HFF-Myc (cell line): ENCODE results near the gene POMT1.

Source experiments
- DNase-seq: peaks from one replicate; pipeline ENCODE4 v3.0.0-alpha.2; 2011; ENCODE audit warnings: low read depth; ENCODE audit errors: extremely low read depth
- H3K4me3 ChIP-seq: replicated peaks from 2 replicates; pipeline ENCODE4 v1.5.1; 2011; ENCODE audit warnings: low read depth, mild to moderate bottlenecking, control low read depth, low read length
- CTCF ChIP-seq: IDR thresholded peaks from 2 replicates; pipeline ENCODE4 v1.5.1; 2012; ENCODE audit warnings: mild to moderate bottlenecking, low read depth, low read length, control low read depth; ENCODE audit errors: missing control alignments

POMT1 gene

GRCh38 chr9:131562032-131562959 lies 59.6 kb downstream of the POMT1 start:
- no peak overlapping the region for H3K4me3 ChIP-seq
- no peak for TF ChIP-seq CTCF
- DNase-seq = no peak

GRCh38 chr9:131565369-131565768 lies 62.7 kb downstream of the POMT1 start:
- TF ChIP-seq CTCF = no peak
- H3K4me3 ChIP-seq = no peak overlapping the region
- DNase-seq = no peak

- DNase-seq = no peak
- no peak overlapping the region for H3K4me3 ChIP-seq
- no peak for TF ChIP-seq CTCF
Observed at GRCh38 chr9:131566158-131566557, 63.4 kb downstream of the POMT1 start.

- TF ChIP-seq CTCF = no peak
- no peak overlapping the region for H3K4me3 ChIP-seq
- no peak for DNase-seq
Observed at GRCh38 chr9:131567910-131568309, 65.2 kb downstream of the POMT1 start.
